SK-N-SH (cell line): ENCODE measurements around the gene MRAP. TPM values are rescaled to one million over a fixed set of nuclear protein-coding genes. Genes with fewer than 3 reads are reported as not detected.

Source experiments
- CTCF ChIA-PET: fragments of 300-600, 350-600 bp; formaldehyde crosslinking; extraction: SDS; loops from one replicate; lab custom pipeline; 2021; lab: Yijun Ruan, JAX
- POLR2A ChIA-PET: fragments of 350-600 bp; sonication (Branson Sonifier 250); formaldehyde crosslinking; extraction: SDS; loops from one replicate; lab custom pipeline; 2020; ENCODE audit warnings: antibody characterized with exemption, inconsistent platforms; lab: Yijun Ruan, JAX
- DNase-seq: peaks from one replicate; pipeline ENCODE4 v3.0.0; 2012
- H2AFZ ChIP-seq: fragments of 200-600 bp; sonication (generic); 2 replicates; pipeline ENCODE4 v1.8.1; 2016; ENCODE audit warnings: antibody characterized with exemption, mild to moderate bottlenecking, low read depth
- H3F3A ChIP-seq: fragments of 200-600 bp; sonication (generic); replicated peaks from 2 replicates; pipeline ENCODE3; 2016; ENCODE audit warnings: antibody characterized with exemption, mild to moderate bottlenecking; ENCODE audit not compliant: insufficient read depth
- H3K27ac ChIP-seq, 2 experiments: fragments of 200-500 bp in 1 of 2; fragments of 200-600 bp in 1 of 2; sonication (Bioruptor generic) in 1 of 2; sonication (generic), shearing (Covaris generic) in 1 of 2; 2 replicates each; pipeline versions ENCODE4 v1.5.1 to v1.6.1; 2014 to 2016; ENCODE audit warnings: low read depth in 2 of 2, inconsistent platforms in 1 of 2, low read length in 1 of 2, mild to moderate bottlenecking in 1 of 2, mixed read lengths in 1 of 2
- H3K27me3 ChIP-seq: fragments of 200-600 bp; sonication (generic), shearing (Covaris generic); 2 replicates; pipeline ENCODE4 v1.6.1; 2016; ENCODE audit warnings: mixed run types; ENCODE audit not compliant: insufficient read depth
- H3K36me3 ChIP-seq, 2 experiments: fragments of 200-500 bp in 1 of 2; fragments of 200-600 bp in 1 of 2; sonication (Bioruptor generic) in 1 of 2; sonication (generic) in 1 of 2; replicated peaks in 1 of 2; 2 replicates each; pipeline versions ENCODE3 to v1.5.1; 2014 to 2016; ENCODE audit warnings: low read length in 1 of 2, mild to moderate bottlenecking in 1 of 2; ENCODE audit not compliant: insufficient read depth in 2 of 2, control insufficient read depth in 1 of 2
- H3K4me1 ChIP-seq, 2 experiments: fragments of 200-500 bp in 1 of 2; fragments of 200-600 bp in 1 of 2; sonication (Bioruptor generic) in 1 of 2; sonication (generic), shearing (Covaris generic) in 1 of 2; 2 replicates each; pipeline versions ENCODE4 v1.5.1 to v1.6.1; 2014 to 2016; ENCODE audit warnings: low read depth in 1 of 2, low read length in 1 of 2, mixed run types in 1 of 2; ENCODE audit not compliant: insufficient read depth in 2 of 2, control insufficient read depth in 1 of 2
- H3K4me2 ChIP-seq: fragments of 200-600 bp; sonication (generic), shearing (Covaris generic); 2 replicates; pipeline ENCODE4 v1.6.1; 2017; ENCODE audit warnings: mixed run types
- H3K4me3 ChIP-seq, 2 experiments: fragments of 200-500 bp in 1 of 2; fragments of 200-600 bp in 1 of 2; sonication (Bioruptor generic) in 1 of 2; sonication (generic), shearing (Covaris generic) in 1 of 2; 2 replicates each; pipeline versions ENCODE4 v1.5.1 to v1.8.1; 2014 to 2016; ENCODE audit warnings: low read depth in 2 of 2, inconsistent platforms in 1 of 2, low read length in 1 of 2, mild to moderate bottlenecking in 1 of 2, mixed read lengths in 1 of 2, moderate library complexity in 1 of 2
- H3K79me2 ChIP-seq: fragments of 200-600 bp; sonication (generic); 2 replicates; pipeline ENCODE4 v1.8.1; 2017; ENCODE audit warnings: mild to moderate bottlenecking; ENCODE audit not compliant: insufficient read depth
- H3K9ac ChIP-seq: fragments of 200-600 bp; sonication (generic); 2 replicates; pipeline ENCODE4 v1.6.1; 2017; ENCODE audit warnings: mixed run types
- H3K9me2 ChIP-seq: fragments of 200-600 bp; sonication (generic); 2 replicates; pipeline ENCODE4 v1.6.1; 2017; ENCODE audit warnings: mixed run types
- H3K9me3 ChIP-seq: fragments of 200-600 bp; sonication (generic); 2 replicates; pipeline ENCODE4 v1.6.1; 2017; ENCODE audit warnings: mixed run types, mild to moderate bottlenecking, moderate library complexity
- H4K20me1 ChIP-seq: fragments of 200-600 bp; sonication (generic); 2 replicates; pipeline ENCODE4 v1.6.1; 2017; ENCODE audit warnings: mild to moderate bottlenecking, mixed run types; ENCODE audit not compliant: insufficient read depth
- CHD2 ChIP-seq: fragments of 150-350 bp; IDR thresholded peaks from 2 replicates; pipeline ENCODE4 v1.6.1; 2018; ENCODE audit warnings: low read length; ENCODE audit not compliant: partially characterized antibody
- EP300 ChIP-seq, 2 experiments: IDR thresholded peaks; 2 replicates each; pipeline versions ENCODE4 v1.4.0 to v1.6.1; 2012; ENCODE audit warnings: borderline replicate concordance in 1 of 2, low read depth in 1 of 2, low read length in 1 of 2
- FOSL2 ChIP-seq: IDR thresholded peaks from 2 replicates; pipeline ENCODE4 v1.4.0; 2012; ENCODE audit warnings: low read depth, mild to moderate bottlenecking, moderate library complexity, borderline replicate concordance
- GABPA ChIP-seq: IDR thresholded peaks from 2 replicates; pipeline ENCODE4 v1.4.0; 2012; ENCODE audit warnings: low read depth, mild to moderate bottlenecking
- GATA2 ChIP-seq: sonication (generic); formaldehyde crosslinking; IDR thresholded peaks from 2 replicates; pipeline ENCODE4 v1.5.0; 2020; ENCODE audit warnings: mild to moderate bottlenecking, missing genetic modification reagents
- MEF2A ChIP-seq: IDR thresholded peaks from 2 replicates; pipeline ENCODE4 v1.4.0; 2012; ENCODE audit warnings: low read depth, borderline replicate concordance
- MXI1 ChIP-seq: IDR thresholded peaks from 2 replicates; pipeline ENCODE4 v1.6.1; 2012; ENCODE audit warnings: mild to moderate bottlenecking, low read depth, low read length, improper control_type of control experiment
- NFIC ChIP-seq: IDR thresholded peaks from 2 replicates; pipeline ENCODE4 v1.4.0; 2012; ENCODE audit warnings: borderline replicate concordance
- POLR2AphosphoS5 ChIP-seq: IDR thresholded peaks from 2 replicates; pipeline ENCODE4 v1.6.1; 2012; ENCODE audit warnings: low read depth, low read length
- RFX5 ChIP-seq: IDR thresholded peaks from 2 replicates; pipeline ENCODE4 v1.6.1; 2012; ENCODE audit warnings: mild to moderate bottlenecking, improper control_type of control experiment, low read length
- RXRA ChIP-seq: IDR thresholded peaks from 2 replicates; pipeline ENCODE4 v1.4.0; 2012; ENCODE audit warnings: low read depth, mild to moderate bottlenecking, borderline replicate concordance
- SIN3A ChIP-seq: IDR thresholded peaks from 2 replicates; pipeline ENCODE4 v1.6.1; 2012; ENCODE audit warnings: low read depth, mild to moderate bottlenecking, low read length, moderate library complexity, borderline replicate concordance
- SMC3 ChIP-seq: IDR thresholded peaks from 2 replicates; pipeline ENCODE4 v1.6.1; 2012; ENCODE audit warnings: low read depth, low read length, improper control_type of control experiment
- WGBS: methylation state at CpG from one replicate; pipeline ENCODE4 v1.1.6; 2017; ENCODE audit warnings: low lambda C conversion rate; 5-methylcytosine and 5-hydroxymethylcytosine counted together
- polyA plus RNA-seq, 3 experiments: library from polyadenylated mRNA; depleted of rRNA; stranded (reverse); fragments of >200 nt; gene quantifications; 2 replicates each; pipeline ENCODE4 v1.2.3, GENCODE V29; 2012
- TF ChIP-seq, protein P1 (sequence below): IDR thresholded peaks from 2 replicates; pipeline ENCODE4 v1.4.0; 2012; ENCODE audit warnings: low read depth
- TF ChIP-seq, protein P2 (sequence below): IDR thresholded peaks from 2 replicates; pipeline ENCODE4 v1.4.0; 2012; ENCODE audit warnings: low read depth, borderline replicate concordance

MRAP gene
- polyA plus RNA-seq, 1 of the 3 experiments (the other 2 are of a cell fraction): not detected

DNA sequence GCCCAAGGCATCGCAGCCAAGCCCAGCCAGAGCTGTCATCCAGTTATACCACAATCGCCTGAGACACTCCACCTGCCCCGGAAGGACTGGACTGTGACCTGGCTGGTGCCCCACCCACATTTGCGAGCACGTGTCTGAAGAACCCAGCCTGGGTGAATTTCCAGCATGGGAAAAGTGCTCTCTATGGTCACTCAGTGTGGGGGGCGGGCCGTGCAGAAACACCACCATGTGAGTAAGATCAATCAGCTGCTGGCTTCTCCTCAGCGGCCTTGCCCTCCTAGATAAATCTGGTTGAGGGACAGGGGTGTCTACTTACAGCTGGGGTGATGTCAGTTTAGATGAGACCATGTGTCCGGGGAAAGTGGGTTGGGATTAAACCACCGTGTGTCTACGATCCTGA is 49.3 kb downstream of the MRAP start (continued):
- TF ChIP-seq MEF2A (no peak), RFX5 (no peak)
- TF ChIP-seq, all 33 proteins: peak for 0

DNA sequence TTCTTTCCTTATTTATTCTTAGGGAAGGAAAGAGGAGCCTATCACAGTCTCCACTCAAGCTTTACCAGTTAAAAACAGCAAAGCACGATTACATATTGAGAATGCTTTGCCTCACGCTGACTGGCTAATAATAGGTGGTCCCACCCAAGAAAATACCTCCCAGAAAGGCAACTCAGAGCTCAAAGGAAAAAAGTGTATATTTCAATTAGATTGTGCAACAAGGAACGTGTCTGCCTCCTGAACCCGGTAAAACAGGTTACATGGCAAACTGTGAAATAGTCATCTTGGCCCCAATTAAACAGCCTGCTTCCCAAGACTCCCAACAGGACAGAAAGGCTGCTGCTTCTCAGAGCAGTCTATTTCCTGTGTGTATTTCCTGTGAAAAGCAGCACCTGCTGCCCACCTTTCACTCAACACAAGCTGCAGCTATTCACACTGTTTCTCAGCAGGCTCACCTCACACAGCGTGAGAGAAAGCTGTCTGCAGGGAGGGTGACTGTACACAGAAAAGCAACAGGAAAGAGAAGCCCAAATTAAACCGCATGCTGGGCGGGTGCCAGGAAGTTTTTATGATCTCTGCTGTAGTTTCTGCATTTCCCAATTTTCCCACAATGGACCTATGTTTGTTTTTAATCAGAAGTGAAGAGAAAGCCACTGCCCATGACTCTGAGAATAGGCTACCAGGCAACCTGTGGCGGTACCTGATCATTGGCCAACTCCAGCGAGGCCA is 50.1 kb downstream of the MRAP start:
- Histone ChIP-seq H3K79me2 (peaks cover 14% of the 10 kb centered on the region; the same call in 1 of the 2 replicates), H3K4me3 (no peak overlapping the region), H3F3A (no peaks in the 10 kb centered on the region), H2AFZ (no peak overlapping the region), H3K9me2 (no peaks in the 10 kb centered on the region), H3K4me1 (peaks cover 0 to 10% of the 10 kb centered on the region in 2 experiments; a peak in 1 of 4 replicates), H3K9ac (no peak overlapping the region), H3K4me2 (no peak overlapping the region), H3K9me3 (peaks cover 8% of the 10 kb centered on the region; the same call in 1 of the 2 replicates), H4K20me1 (no peaks in the 10 kb centered on the region), H3K36me3 (peaks cover 72 to 97% of the 10 kb centered on the region in 2 experiments), H3K27ac (no peak overlapping the region), H3K27me3 (no peaks in the 10 kb centered on the region)
- POLR2A ChIA-PET: no interaction called here
- WGBS: over 99% methylated on average over 9 of the region's 9 CpGs
- DNase-seq: no peak
- CTCF ChIA-PET: interaction anchor here (1.3 kb wide), 1 partner anchor 563 kb away, joined by 3 read pairs; no protein-coding TSS in a partner anchor
- TF ChIP-seq GATA2 (CRISPR knock-in tag): no peak
- no peak for TF ChIP-seq SMC3
- no peak for TF ChIP-seq POLR2AphosphoS5
- TF ChIP-seq RXRA: no peak
- no peak for TF ChIP-seq GABPA
- no peak for TF ChIP-seq SIN3A
- TF ChIP-seq, protein P1, sequence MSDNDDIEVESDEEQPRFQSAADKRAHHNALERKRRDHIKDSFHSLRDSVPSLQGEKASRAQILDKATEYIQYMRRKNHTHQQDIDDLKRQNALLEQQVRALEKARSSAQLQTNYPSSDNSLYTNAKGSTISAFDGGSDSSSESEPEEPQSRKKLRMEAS: no peak
- TF ChIP-seq RFX5: no peak
- TF ChIP-seq FOSL2: no peak
- no peak for TF ChIP-seq EP300 (IDR thresholded peaks at IDR 0.05; ENCODE audit: borderline replicate concordance in 1 of 2, low read depth in 1 of 2, low read length in 1 of 2)
- no peak for TF ChIP-seq NFIC
- TF ChIP-seq, protein P2, sequence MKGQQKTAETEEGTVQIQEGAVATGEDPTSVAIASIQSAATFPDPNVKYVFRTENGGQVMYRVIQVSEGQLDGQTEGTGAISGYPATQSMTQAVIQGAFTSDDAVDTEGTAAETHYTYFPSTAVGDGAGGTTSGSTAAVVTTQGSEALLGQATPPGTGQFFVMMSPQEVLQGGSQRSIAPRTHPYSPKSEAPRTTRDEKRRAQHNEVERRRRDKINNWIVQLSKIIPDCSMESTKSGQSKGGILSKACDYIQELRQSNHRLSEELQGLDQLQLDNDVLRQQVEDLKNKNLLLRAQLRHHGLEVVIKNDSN: no peak
- no peak for TF ChIP-seq MXI1
- no peak for TF ChIP-seq CHD2
